HK-2 (cell line): ENCODE results near the gene CTDP1.

Experiments
- DNase-seq: peaks from one replicate; pipeline ENCODE4 v3.0.0-alpha.2; 2018; ENCODE audit not compliant: unreplicated experiment

Gene CTDP1

DNA sequence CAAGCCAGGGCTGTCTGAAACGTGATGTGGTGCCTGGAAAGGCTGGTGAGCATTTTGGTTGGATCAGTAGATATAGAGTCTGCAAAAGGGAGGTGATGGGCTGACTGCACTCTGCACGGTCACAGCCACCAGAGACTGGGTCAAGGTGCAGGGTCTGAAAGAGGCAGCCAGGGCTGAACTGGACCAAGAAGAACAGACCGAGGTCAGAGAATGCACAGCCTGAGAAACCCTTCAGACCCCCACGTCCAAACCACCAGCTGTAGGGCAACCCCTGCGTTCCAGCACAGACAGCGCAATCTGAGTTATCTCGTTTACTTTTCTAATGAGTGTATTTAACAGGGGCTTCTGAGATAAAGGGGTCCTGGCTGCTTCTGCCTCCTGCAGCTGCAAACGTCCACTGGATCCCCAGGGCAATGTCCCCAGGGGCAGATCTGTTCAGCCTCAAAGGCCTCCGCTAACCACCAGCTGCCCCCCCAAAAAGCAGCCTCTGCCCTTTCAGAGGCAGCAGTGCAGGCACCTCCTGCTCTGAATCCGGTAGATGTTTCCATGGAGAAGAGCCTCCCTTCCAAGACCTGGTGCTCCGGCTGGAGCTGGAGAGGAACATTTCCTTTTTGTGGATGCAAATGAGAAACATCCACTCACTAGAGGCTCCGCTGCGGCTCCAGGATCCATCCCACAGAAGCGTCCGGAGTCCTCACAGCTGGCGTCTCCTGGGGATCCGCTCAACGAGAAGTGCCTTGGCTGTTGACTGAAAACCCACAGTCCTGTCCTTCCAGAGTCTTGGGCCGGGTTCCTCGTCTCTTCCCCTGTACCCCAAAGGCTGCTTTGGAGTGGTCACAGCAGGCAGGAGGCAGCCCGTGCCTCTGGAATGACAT is 117.2 kb downstream of the CTDP1 start:
- no peak for DNase-seq

DNA sequence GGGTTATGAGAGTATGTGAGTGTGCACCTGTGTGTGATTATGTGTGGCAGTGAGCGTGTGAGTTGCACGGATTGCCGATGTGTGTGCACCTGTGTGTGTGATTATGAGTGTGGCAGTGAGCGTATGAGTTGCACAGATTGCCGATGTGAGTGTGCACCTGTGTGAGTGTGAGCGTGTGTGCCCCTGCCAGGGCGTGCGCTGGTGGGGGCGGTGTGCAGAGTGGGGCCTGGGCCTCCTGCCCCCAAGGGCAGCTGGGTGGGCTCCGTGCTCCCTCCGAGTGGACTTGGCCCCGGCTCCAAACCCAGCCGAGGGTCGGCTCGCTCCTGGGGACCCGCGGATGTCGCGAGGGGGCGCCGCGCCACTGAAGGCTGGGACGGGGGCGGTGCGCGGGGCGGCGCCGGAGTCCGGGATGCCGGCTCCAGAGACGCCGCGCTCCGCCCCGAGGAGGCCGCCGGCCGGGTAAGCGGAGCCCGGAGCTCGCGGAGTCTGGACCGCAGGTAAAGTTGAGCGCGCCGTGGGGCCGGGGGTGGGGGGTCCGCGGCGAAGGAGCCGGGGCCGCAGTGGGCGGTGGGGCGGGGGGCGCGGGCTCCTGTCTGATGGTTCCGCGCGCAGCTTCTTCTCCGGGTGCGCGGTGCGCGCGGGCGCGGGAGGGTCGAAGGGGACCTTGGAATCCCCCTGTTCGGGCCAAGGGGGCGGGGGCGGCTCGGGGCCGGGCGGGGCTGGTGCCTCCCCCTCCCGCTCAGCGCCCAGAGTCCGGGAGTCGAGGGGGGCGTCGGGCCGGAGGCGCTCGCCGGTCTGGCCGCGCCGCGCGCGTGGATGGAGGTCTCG is 118.1 kb downstream of the CTDP1 start, which contains the start of gene KCNG2:
KCNG2 (plus strand) TSS at position 421 of the 828 bp plus-strand sequence. CDS start 65,730 bp downstream, outside the sequence.
- no peak for DNase-seq

DNA sequence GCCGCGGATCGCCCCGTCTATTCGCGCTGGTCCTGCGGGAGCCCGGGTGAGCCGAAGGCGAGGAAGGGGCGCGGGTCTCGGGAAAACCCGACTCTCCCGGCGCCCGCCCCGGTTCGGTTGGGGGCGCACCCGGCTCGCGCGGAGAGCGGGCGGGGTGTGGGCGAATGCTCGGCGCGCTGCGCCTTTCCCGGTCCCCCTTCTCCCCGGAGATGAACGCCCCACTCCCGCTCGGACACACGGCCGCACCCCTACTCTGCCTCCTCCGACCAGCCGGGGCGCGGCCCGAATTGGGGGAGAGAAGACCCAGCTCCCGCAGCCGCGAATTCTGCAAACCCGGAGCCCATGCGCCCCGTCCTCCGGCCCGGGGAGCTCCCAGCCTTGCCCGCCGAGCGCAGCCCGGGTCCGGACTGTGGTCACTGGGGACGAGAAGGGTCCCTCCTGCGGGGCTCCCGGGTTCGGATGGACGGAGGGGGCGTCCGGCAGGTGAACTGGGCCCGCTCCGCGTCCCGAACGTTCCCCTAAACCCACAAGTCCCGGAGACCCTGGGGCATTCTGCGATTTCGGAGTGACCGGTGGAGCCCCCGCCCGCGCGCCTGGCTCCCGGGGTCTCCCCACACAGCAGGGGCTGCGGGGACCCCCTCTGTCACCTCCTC is 118.9 kb downstream of the CTDP1 start:
- DNase-seq: no peak

DNA sequence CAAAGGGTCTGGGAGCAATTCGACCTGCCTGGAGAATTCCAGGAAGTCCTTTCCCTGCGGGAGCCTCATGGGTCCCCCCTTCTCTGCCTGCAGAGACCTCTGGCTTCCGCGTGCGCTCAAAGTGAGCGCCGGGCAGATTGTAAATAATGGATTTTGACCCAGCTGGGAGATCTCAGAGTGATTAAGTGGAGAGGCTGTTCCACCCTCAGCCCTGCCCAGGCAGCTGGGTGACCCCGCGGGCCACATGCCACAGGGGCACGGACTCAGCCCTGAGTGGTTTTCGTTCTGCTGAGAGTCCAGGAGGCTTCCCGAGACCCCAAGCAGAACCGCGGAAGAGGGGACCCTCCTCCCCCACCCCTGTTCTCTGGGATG is 119.4 kb downstream of the CTDP1 start:
- no peak for DNase-seq

DNA sequence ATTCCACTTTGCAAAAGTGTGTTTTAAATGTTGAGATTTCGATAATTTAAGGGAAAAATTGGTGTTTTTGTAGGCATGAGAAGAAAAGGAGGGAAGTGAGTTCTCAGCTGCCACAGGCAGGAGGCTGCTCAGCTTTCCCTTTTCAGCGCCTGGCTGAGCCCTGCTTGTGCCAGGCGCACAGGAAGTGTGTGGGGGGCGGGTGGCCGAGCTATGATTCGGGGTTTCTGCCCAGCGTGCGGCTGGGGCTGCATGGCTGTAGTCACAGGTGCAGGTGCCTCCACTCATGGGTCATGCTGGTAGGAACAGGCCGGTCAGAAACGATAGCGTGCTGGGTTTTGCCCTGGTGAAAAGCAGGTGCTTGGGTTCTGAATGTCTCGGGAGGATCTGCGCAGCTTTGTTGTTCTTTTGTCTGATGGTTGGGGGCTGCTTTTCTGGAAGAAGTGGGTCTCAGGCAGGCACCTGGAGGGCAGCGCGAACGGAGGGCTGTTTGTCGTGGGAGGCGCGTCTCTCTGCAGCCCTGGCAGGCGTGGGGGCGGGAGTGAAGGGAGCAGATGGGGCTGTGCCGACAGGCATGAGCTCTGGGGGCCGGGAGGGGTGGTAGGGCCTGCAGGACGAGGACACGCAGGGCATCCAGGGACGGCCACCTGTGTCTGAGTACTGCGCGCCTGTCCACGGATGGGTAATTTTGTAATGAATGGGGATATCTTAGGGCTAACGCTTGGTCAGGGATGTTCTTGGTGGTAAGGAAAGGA is 120.2 kb downstream of the CTDP1 start:
- no peak for DNase-seq

DNA sequence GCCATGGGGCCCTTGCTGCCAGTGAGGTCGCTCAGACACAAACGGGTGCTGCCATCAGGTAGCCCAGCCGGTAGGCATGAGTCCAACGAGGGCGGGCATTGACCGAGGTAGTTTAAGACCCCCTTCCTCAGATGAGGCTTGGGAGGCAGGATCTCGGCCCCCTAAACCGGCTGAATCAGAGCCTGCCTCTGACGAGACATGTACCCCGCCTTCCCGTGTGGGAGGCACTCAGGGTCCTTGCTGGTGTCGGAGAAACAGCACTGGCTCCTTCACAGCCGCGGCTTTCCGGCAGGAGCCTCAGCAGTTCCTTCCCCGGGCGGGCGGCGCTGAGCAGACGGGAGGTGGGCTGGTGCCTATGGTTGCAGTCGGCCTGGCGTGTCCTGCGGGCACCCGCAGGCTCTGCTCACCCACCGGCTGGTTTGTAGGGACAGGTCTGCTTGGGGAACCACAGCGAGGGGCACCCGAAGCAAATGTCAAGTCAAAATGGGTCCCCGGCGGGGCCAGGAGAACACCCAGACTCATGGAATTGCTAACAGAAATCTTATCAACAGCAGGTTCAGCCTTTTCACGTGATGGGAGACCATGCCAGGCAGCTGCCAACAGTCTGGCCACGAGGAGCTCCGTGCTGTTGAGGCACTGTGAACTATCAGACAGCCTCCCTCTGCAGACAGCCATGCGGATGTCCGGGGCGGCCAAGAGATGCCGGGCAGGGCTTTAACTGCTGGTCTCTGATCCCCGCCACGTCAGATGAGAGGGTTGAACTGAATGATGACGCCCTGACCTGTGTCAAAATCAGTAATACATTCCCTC is 121.0 kb downstream of the CTDP1 start:
- DNase-seq: no peak

DNA sequence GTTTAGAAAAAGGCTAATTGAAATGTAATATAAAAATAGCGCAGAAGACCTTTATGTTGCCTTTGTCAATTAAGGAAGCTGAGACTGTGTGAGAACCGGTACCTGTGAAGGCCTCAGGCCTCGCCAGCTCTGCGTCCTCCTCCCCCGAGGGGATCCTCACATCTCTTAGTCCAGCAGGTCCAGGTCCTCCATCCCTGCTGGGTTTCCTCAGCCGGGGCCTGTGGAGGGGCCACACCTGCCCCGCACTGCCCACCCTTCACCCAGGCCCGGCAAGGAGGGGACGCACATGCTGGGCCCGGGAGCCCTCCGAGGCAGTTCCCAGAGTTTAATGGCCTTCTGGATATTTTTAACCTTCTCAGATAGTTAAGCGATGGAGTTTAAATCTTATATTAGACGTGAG is 121.6 kb downstream of the CTDP1 start:
- no peak for DNase-seq

DNA sequence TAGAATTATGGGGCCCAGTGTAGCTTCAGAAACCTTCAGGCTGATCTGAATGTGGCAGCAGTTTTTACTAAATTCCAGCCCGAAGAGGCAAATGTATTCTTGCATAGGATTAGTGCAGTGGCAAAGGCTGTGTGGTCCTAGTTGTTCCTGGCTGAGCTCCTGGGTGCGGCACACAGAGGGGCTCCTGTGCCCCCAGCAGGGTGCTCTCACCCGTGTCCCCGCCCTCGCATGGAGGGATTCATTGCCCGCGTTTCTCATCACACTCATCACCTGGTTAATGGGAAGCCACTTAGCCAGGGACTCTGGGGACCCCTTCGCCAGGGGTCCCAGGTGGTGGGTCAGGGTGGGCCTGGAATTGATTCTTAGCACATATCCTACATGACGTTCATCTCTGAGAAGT is 122.0 kb downstream of the CTDP1 start:
- no peak for DNase-seq

DNA sequence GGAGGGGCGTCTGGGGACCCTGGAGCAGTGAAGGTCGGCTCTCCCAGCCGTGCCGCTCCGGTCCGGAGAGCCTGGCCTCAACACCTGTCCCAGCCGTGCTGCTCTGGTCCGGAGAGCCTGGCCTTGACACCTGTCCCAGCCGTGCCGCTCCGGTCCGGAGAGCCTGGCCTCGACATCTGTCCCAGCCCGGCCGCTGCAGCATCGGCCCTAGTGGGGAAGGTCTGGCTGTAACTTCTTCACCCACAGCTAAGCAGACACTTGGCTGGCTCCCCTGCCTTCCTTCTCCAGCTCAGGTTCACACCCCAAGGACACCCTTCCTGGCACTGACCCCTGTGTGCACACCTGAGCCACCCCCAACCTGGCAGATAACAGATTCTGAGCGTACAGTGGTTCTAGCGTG is 122.7 kb downstream of the CTDP1 start:
- DNase-seq: no peak

DNA sequence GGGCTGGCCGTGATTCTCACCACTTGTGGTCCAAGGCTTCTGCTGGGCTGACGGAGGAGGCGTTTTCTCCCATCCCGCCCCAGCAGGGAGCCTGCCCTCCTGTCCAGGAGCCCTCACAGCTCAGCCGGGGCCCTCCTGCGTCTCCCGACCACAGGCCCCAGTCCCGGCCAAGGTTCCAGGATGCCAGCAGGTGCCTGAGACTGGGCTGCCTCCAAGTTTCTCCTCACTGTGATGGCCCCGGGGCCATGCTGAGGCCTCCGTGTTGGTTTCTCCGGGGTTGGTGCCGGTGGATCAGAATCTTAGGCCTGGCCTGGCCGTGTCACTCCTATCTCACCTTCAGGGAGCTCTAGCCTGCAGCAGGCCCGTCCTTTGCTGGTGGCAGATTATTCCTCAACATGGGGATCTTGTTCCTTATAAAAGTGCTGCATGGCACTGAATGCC is 124.0 kb downstream of the CTDP1 start:
- no peak for DNase-seq
